Stimulated activated naive CD4-positive, alpha-beta T cell (primary cell): ENCODE results near the gene ST8SIA5.

ENCODE experiments used
- DNase-seq, 6 experiments: peaks; one replicate each; lab custom pipeline; 2025; lab: John Stamatoyannopoulos, UW

The ST8SIA5 gene

DNA sequence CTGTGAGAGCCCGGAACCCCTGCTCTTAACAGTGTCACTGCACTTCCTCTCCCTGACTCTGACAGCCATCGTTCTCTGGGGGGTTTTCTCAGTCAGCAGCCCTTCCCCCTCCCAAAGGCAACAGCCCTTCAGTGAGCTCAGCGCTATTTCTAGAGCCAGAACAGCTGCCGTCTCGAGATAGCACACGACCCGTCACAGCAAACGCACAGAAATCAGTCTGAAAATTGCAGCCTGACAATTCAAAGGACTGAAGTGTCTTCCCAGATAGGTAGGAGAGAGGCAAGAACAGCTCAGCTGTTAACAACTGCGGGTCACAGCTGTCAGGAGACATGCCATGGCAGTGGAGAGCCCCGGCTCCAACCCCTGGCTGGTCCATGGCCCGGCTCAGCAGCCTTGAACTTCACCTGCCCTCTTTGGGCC is 45.4 kb downstream of the ST8SIA5 start:
- DNase-seq, result no peak

DNA sequence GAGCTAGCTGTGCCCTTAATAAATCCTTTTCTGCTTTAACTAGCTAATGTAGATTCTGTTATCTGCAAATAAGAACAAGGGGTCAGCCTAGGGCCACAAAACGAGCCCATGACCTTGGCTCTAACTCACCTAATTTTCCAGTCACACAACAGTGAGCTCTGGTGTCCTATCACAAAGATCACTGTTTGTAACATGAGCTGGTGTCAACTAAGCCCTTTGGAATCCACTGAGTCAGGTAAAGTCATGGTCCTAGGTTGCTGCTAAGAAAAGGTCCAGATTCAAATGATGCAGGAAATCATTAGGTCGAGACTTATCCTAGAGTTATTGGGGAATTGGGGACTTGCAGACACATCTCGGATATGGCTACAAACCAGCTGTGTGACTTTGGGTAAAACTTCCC is 49.9 kb downstream of the ST8SIA5 start:
- DNase-seq, result no peak

DNA sequence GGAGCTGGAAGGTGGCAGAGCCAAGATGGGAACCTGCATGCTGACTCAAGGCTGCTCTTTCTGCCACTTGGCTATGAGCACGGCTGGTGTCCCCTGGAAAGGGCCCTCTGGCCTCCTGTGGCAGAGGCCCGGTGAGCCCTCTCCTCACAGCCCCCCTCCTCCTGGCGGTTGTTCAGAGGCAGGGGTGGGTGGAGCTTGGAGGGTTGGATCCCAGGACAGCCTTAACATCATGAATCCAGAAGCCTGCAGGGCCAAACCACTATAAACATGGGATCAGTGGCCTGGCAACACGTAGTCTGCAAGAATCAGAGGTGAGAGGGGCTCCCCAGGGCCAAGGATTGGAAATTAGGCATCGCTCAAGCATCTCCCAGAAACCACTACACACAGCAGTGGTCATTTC is 51.3 kb downstream of the ST8SIA5 start:
- DNase-seq, result no peak

DNA sequence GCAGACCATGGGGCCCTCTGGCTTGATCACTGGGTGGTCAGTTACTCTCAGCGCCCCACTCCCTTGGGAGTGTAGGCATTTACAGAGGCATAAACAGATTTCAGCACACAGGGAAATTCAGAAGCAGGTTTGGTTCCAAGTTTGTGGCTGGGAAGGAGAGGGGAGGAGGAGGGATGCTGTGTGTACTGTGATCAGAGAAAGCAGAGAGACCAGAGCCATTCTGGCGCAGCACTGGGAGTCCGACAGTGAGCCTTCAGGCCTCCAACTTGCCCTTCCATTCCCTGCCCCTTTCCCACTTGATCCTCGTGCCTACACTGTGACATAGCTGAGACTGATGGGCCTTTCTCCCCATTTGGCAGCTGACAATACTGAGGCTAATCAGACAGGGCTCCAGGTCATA is 52.0 kb downstream of the ST8SIA5 start:
- no peak for DNase-seq

DNA sequence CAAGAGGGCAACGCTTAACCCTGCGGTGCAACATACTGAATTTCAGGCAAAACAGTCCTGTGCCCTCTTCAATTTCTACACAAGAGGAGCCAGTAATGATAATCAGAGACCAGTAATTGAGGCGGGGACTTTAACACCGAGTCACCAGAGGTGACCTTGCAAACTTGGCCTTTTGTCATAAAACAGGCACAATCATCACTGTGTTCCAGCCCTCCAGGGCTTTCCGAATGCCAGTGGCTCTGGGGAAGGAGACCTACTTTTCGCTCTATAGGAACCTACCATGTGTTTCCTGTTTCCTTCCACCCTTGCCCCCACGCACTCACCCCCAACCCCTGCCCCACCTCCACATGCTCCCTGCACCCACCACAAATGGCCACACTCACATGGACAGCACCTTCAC is 52.7 kb downstream of the ST8SIA5 start:
- no peak for DNase-seq

DNA sequence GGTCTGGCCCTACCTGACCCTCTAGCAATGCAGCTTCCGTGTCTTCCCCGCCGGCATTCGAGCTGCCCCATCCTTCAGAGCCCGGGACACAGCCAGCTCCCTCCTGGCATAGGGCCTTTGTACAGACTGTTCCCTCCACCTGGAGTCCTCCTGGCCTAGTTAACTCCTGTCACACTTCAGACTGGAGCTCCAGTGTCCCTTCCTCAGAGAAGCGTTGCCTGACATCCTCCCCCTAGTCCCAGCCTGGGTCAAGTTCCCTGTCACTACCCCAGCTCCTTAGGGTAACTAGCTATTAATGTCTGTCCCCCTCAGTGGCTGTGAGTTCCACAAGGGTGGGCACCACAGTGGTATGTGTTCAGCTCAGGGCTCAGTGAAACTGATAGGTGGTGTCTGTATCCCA is 54.4 kb downstream of the ST8SIA5 start:
- no peak for DNase-seq

DNA sequence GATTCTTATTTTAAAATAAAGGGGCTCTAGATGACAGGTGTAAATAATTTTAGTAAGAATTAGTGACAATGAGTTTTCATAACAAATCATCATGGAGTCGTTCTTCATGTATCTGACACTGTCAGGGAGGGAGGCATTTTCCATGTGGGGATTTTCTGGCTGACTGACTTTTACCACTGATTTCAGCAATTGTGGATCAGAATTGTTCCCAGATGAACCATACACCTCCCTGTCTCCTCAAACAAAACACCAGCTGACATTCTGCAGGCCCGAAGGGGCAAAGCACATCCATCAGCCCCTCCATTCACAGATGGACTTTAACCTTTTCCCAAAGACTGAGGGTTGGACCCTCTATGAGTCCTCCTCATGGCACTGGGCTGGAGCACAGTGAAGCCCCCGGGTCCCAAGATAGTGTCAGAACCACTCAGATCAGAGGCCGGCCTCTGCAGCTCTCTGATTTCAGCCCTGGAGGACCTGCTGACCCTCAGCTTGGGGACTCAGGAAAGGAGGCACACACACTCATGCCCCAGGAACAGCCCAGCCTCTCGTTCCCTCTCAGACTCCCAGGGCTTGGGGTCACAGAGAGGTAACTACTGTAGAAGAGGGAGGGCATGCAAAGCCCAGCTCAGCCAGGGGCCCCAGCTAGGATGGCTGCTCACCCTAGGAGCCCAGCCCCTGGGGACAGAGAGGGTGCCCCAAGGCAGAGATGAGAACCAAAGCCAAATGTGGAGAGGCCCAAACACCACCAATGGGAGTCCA is 56.6 kb downstream of the ST8SIA5 start:
- DNase-seq, result no peak

DNA sequence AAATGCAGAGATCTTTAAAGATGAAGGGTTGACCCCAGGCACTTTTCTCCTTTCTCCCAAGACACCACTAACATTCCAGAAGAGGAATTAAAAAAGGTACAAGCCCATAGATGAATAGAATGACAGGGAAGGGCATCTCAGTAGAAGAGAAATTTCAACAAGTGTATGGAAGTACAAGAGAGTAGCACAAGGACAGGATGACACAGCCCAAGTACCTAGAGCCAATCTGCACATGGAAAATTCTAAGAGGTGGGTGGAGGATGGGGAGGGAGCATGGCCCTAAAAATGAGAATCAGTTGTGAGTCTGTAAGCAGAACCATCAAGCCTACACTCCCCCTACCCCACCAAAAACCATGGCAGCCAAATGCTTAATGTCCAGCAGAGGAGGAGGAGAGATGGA is 60.2 kb downstream of the ST8SIA5 start:
- DNase-seq, result no peak

DNA sequence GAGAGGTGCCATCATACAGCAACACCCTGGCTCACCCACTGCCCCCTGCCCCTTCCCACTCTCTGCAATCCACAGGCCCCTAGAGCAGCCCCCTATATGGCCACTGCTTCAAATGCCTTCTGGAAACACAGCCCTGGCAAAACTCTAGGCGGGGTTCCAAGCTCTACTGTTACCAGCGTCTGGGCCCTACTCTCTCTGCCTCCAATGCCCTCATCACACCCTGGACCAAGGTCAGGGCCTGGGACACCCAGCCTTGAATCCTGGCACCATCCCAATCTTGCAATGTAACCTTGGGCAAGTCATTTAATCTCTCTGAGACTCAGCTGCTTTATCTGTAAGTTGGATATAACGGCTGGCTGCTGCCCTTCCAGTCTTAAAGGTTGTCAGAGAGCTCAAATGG is 60.6 kb downstream of the ST8SIA5 start:
- no peak for DNase-seq

DNA sequence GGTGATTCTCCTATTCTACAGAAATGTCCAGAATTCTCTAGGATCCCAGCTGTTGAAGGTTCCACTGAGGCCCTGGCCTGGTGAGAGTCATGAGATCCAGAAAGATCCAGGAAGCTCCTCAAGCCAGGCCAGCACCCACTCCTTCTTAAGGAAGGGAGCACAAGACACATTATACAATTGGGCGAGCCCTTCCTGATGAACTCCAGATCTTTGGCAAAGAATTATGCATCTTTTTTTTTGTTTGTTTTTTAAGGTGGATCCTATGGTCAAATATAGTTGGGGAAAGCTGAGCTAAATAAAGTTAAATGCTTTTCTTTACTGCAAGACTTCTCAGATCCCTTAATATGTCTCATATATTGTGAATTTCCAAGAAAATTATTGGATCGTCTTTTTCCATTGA is 62.9 kb downstream of the ST8SIA5 start:
- DNase-seq, result no peak

DNA sequence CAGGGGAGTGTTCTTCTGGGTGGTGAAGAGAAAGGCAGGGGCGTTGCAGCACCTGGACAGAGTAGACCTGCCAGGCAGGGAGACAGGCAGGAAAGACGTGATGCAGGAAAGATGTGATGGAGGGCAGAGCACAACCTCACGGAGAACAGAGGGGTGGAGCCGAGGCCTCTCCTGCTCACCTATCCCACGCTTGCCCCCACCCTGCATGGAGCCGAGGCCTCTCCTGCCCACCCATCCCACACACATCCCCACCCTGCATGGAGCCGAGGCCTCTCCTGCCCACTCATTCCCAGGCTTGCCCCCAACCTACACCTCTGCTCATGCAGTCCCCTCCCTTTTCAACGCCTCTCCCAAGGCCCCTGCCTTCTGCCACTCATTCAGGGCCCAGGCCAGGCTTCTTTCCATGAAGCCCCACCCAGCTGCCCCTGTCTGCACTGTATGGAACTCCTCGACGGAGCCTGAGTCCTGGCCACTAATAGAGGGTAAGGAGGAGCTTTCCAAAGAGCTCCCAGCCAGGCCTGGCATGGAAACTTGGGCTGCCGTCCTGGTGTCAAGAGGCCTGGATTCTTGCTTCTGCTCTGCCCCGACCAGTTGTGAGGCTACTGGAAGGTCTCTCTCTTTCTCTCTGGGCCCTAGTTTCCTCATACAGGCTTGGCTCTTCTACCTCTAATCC is 67.9 kb downstream of the ST8SIA5 start:
- DNase-seq, result no peak

DNA sequence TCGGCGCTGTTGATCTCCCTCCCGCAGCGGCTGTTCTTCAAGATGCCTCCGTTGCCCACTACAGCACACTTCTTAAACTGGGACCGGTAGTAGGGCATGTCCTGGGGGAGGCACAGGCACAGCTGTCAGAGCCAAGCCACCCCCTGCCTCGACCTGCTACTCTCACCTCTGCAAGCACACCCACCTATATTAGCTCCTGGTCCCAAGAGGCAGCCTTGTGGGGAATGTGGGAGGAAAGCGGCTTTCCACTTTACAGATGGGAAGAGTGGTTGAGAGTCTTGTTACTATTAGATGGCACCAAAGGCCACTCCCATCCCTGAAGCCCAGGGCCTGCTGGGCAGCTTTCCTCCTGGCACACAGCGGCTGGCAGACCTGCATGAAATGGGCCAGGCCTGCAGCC is 70.7 kb downstream of the ST8SIA5 start:
- DNase-seq, result no peak

DNA sequence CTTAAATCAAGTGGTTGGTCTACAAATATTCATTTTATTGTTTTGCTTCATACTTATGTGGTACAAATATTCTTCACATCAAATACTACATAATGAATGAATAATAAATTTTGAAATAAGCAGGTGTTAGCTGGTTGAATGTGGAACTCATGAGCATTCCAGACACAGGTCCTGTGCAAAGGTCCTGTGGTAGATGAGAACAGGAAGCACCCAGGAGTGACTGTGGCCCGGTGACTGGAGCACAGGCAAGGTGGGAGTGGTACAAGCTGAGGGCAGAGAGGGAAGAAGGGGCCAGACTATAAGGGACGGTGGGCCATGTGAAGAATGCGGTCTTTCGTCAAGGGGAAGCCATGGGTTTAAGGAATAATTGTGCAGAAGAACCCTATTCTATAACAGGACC is 73.6 kb downstream of the ST8SIA5 start:
- DNase-seq, result no peak

DNA sequence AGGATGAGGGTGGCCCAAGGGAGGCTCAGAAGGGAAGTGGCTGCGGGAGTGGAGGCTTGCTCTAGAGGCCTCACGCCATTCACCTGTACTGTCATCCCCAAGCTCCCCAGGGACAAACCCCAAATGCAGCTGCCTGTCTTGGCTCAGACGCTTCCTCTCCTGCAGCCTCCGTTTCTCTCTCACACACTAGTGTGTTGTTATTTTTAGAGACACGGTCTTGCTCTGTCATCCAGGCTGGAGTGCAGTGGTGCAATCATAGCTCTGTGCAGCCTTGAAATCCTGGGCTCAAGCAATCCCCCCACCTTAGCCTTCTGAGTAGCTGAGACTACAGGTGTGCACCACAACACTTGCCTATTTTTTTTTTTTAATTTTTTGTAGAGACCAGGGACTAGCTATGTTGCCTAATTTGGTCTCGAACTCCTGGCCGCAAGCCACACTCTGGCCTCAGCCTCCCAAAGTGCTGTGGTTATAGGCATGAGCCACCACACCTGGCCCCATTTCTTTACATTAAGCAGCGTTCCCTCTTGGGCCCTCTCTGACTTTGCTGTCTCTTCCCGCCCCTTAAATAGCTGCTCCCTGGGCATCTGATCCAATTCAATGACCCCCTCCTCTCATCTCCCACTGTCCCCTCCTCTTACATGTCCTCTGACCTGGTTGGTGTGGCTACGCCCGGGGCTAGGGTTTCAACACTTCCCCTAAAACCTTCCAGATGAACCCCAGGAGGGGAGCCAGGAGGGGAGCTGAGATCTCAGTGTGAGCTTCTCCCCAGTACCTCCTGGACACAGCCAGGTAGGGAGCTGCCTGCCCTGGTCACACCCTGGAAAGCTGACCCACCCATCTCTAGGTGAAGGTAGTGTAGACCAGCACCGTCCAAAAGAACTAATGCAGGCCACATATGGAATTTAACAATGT is 75.8 kb downstream of the ST8SIA5 start:
- no peak for DNase-seq

DNA sequence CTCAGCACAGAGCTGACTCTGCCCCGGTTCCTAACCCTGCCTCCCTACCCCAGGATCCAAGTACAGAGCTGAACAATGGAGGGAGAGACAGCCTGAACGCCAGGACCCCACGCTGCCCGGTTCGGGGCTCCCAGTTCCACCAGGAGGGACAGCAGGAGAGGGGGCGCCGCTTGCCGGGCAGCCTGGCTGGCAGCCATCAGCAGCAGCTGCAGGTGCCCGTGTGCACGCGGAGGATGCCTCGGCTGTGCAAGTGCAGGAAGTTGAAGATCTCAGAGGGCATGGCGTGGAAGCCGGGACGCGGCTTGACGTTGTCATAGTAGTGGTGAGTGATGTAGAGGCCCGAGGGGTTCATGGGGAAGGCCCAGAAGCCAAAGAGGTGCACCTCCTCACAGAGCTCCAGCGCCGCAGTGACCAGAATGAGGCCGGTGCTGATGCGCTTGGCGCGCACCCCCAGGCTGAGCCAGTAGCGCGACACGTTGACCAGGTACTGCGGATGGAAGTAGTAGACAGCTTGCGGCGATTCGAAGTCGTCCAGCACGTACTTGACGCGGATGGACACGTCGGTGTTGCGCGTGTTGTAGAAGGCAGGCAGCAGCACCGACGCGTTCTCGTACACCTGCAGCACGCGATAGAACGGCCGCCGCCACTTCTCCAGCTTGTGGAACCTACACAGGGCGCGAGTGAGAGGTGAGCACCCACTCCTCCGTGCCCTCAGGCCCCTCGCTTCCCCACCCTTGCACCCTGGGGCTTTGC is 76.8 kb downstream of the ST8SIA5 start:
- DNase-seq, result no peak

DNA sequence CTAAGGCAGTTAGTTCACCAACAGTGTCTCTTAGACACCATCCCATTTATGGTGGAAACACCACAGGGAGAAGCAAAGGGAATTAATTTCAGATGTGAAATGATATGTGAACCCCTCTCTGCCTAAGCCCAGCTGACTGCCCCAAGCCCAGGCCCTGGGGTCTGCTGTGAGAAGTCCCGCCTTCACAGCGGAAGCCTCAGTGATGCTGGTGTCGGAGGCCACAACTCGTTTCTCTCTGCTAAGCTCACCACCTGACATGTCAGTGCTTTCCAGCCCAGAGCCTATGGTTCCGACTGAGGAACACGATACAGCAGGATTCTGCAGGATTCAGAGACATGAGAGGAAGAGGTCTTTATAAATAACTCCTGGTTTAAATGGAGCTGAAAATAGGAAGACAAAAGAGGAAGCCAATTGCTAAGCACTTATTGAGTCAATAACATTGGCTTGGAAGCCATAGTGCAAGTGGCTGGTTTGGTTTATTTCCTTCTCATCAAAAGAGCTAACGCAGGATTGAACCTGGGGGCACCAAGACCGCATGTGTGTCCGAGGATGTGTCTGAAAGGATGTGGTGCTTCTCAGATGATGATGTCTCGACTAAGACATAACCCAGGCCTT is 78.0 kb downstream of the ST8SIA5 start:
- DNase-seq, result no peak

DNA sequence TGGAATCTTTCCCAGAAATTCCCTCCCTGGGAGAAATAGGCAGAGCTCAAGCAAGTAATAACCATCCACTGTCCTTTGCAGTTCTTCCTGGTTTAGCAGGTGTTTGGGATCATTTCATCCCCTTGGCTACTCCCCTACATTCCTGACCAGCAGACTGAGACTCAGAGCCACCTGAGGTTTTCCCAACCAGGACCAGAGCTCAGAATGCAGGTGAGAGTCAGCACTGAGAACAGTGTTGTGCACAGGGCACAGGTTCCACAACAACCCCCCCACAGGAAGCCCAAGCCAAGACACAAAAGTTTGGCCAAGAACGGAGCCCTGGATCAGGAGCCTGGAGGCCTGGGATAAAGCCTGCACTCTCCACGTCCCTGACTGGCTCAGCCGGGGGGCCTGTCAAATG is 78.8 kb downstream of the ST8SIA5 start:
- no peak for DNase-seq

DNA sequence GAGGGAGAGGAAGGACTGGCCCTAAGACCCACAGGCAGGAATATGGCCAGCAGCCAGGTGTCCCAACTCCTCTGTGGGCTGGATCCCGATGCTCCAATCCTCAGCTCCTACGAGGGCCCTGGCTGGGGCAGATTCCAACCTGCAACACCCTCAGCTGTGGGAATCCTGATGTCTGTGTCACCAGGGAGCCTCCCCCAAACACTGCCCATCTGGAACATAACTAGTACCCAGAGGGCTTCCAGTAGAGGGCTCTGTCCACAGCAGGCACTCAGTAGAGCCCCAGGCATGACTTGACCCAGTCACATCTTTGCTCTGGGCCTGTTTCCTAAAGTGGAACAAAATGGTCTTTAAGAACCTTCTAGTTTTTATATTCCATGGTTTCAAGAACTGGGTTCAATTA is 79.2 kb downstream of the ST8SIA5 start:
- no peak for DNase-seq

DNA sequence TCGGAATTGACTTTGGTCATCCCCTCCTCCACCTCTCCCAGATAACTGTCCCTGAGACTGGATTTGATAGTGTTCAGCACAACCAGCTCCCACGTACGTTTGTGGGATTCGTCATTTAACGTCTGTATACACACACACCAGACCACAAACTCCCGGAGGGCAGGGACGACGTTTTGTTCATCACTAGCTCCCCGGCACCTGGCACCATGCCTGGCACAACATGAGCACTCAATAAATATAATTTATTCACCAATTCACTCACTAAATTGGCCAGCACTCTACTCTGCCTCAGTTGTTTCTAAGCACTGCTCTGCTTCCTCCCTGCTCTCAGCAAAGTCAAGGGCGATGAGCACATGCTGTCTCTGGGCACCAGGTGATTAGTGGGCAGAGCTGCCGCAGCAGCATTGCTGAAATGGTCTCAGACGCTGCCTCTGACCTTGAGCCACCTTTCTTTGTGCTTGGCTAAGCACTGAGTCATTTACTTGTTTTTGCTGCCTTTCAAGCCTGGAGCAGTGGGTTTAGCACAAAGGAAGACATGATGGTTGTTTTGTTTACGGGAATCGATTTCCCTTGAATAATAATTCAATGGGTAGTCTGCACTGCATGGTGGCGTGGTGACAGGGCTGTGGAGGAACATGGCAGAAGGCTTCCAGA is 80.5 kb downstream of the ST8SIA5 start:
- no peak for DNase-seq

DNA sequence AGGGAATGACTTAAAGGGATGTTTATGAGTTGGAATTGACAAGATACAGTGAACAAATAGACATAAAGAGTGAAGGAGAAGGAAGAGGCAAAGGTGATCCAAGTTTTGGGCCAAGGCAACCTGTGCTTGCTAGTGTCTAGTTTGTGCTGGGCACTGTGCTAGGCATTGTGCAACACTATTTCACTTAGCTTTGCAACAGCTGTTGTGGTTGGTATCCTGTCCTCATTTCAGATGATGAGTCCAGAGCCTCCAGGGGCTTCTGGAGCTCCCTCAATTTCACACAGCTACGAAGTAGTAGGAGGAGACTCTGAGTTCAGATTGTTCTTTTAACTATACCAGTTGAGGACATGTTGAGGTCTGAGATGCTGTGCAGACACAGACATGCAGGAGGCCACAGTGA is 81.7 kb downstream of the ST8SIA5 start:
- DNase-seq, result no peak
